T-helper 2 cell treated with Interferon-gamma antibody and Interleukin-4, amounts not matched to agents 100 ng/mL and 5 ng/mL, for 36 hours (primary cell): ENCODE measurements around the gene PDE4D. TPM values are rescaled to one million over a fixed set of nuclear protein-coding genes. Genes with fewer than 3 reads are reported as not detected.

Experiments used
- intact Hi-C: fragments of 100-400 bp; cut with micrococcal nuclease; formaldehyde crosslinking; loops from one replicate; pipeline ENCODE4 v1.15.1; 2023
- total RNA-seq: library from RNA; stranded (reverse); gene quantifications from 2 replicates; pipeline ENCODE4 v1.2.3, GENCODE V29; 2022

PDE4D gene
- total RNA-seq, 1 donor from 2014 or later, result 60.2 TPM

DNA sequence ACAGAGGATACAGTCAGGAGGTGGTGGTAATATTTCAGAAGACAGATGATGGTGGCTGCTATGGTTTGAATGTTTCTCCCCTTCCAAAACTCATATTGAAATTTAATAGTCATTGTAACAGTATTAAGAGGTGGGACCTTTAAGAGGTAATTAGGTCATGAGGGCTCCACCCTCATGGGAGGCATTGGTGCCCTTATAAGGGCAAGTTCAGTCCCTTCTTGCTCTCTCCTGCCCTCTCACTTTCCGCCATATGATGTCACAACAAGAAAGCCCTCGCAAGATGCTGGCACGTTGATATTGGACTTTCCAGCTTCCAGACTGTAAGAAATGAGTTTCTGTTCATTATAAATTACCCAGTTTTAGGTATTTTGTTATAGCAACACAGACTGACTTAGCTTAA is 274.9 kb downstream of the PDE4D start:
- intact Hi-C loops, result no loop called here

DNA sequence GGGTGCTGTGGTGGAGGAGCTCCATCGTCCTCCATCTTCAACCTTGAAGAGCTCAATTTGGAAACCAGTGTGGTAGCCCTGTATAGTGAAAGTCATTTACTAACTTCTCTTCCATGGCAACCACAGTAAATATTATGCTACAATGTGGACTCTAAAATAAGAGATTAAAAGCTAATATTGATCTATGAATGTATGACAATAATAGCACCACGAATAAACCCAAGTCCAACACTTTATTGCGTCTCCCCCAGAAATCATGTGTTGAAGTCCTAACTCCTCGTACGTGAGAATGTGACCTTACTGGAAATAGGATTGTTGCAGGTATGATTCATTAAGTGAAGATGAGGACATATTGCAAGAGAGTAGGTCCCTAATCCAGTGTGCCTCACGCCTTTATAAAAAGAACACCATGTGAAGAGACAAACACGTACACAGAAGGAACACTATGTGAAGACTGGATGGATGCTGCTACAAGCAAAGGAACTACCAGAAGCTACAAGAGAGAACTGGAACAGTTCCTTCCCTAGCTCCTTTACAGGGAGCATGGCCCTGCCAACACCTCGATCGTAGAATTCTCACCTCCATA is 276.2 kb downstream of the PDE4D start:
- intact Hi-C loops, result no loop called here

GRCh38 chr5:59616413-59616812 is 277.1 kb downstream of the PDE4D start:
- intact Hi-C loops, result no loop called here

DNA sequence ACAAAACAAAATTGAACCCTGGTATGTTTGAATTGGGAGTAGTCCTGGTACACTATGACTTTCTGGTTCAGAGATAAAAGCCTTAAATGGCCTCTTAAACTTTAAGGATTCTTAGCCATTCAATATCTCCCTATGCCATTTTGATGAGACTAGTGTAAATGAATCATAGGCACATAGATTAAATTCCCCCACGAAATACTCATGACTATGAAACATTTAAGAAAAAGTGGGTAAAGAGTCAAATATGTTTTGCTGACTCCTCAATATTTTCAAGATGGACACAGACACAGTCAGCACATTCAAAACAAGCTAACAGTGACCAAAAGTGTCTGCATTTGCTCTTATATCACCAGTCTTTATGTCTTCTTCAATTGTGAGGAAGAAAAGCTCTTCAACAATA is 278.3 kb downstream of the PDE4D start:
- intact Hi-C loops, result no loop called here

DNA sequence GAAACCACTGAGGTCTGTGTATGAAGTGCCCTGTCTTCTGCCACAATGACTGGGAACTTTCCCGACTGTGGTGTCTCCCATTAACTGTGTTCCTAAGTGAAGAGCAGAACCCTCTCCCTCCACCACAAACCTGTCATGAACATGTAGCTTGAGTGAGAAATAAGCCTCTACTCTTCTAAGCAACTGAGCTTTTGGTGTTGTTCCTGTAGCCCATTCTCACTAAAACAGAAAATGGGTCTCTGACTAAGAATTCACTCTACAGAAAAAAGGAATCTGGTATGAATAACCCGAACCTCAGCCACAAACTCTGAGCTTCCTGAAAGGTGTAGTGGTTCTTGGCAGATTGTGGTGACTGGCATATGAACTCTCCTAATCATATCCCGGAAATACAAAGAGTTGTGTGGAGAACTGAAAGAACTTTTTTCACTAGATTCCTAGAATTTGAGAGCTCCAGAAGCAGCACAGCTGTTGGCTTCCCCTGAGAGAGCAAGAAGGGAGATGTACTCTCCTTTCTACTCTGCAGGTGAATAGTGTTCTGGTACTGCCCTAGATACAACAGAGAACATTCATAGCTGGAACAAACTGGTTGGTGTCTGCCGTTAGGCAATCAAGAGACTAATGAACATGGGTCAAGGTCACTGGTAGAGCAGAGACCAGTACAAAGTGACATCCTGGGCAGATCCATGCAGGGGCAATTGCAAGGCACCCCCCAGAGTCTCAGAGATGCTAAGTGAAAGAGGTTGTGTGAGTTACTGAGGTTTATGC is 283.8 kb downstream of the PDE4D start:
- intact Hi-C loops, result no loop called here

DNA sequence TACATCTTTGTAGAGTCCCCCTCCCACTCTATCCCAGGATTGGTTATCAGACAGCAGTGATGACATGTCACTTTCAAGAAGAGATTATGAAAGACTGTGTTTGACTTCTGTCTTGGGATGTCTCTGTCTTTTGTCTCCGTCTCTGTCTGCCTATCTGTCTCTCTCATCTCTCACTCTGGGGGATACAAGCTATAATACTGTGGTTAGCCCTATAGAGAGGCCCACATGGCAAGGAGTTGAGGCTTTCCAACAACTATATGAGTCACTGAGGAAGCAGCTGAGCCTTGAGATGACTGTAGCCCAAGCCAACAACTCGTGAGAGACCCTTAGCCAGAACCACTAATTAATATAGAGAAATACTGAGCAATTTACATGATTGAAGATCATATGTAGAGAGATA is 284.8 kb downstream of the PDE4D start:
- intact Hi-C loops, result no loop called here

DNA sequence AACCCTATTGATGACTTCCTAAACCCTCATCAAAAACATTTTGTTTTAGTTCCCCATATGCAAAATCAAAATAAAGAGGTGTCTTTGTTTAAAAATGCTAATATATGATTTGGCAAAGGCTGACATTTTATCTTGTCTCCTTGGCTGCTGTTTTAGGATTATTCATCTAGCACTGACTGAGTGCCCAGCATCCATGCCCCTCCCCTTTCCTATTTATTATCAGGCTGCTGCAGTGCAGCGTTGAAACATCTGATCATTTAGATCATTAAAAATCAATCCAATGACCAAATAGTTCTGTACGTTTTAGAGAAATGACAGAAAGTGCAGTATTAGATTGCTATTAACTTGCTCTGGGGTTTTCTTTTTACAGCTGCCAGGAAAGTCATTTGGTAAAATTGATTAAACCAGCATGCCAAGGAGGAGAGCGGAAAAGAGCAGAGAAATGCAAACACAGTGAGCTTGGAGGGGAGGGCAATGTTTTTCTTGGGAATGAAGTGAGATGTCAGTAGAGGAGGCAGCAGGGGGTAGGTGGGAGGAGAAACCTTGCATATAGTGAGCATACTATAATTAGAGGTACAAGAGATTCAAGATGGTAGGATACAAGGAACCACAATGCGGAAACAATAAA is 286.3 kb downstream of the PDE4D start:
- intact Hi-C loops, result no loop called here

DNA sequence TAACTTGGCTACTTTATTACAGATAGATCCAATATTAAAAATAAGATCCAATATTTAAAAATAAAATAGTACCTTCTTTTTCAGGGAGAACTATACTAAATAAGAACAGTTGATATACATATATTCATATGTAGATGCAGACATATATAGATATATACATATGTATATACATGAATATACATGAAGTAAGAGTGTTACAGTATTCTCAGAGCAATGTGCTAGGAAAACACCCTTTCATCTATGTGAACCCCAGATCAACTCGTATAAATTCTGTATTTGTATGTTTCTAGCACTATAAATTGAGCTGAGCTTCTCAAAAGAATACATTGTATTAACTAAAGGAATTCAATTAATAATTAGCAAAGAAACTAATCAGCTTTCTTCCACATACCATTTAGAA is 287.6 kb downstream of the PDE4D start:
- intact Hi-C loops, result no loop called here

GRCh38 chr5:59604111-59604510 is 289.4 kb downstream of the PDE4D start:
- intact Hi-C loops, result no loop called here

- intact Hi-C loops, result no loop called here
These were observed 292.5 kb downstream of the PDE4D start for GRCh38 chr5:59600998-59601397.

GRCh38 chr5:59600153-59600552 is 293.4 kb downstream of the PDE4D start:
- intact Hi-C loops, result no loop called here

- intact Hi-C loops, result loop anchor here (10.0 kb wide), 1 partner anchor 195 kb away; no protein-coding TSS in a partner anchor
These were observed 293.8 kb downstream of the PDE4D start for GRCh38 chr5:59599729-59600128.

- intact Hi-C loops, result loop anchor here (10.0 kb wide), 1 partner anchor 196 kb away; no protein-coding TSS in a partner anchor
These were observed 295.0 kb downstream of the PDE4D start for GRCh38 chr5:59598547-59598874.

DNA sequence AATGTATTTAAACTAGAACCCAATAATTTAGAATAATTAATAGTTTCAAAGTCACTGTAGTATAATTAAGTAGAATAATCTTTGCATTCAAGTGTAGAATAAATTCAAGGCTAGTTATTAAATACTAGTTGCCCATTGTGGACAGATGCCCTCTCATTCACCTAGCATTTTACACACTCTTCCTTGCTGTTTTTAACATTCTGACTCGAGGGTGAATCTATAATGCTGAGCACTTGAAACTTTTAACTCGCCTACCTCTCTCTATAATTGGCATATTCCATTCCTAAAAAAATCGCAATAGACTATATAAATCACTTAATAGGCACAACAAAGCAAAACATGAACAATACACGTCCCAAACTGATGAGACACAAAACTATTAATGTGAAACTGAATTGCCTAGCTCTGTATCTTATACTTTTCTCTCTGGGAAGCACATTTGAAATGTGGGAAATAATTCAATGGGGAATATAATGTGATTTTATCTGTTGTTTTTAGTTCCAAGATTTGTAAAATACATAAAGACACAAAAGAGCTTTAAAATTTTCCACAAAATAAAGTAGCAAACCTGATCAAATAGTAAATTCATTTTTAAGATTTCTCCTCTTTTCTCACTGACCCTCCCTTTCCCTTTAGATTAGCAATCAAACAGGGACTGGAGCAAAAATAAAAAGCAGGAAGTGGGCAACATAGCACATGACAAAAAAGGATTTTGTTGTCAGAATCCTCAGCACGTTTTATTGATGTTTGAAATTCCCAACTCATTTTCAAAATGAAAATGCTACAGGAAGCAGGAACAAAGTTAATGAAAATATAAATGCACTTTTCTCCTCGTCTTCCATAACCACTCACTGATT is 295.6 kb downstream of the PDE4D start:
- intact Hi-C loops, result loop anchor here (10.0 kb wide), 1 partner anchor 197 kb away; no protein-coding TSS in a partner anchor

- intact Hi-C loops, result loop anchor here (10.0 kb wide), 1 partner anchor 198 kb away; no protein-coding TSS in a partner anchor
These were observed 296.8 kb downstream of the PDE4D start for GRCh38 chr5:59596586-59597350.

- intact Hi-C loops, result loop anchor here (10.0 kb wide), 1 partner anchor 201 kb away; no protein-coding TSS in a partner anchor
These were observed 299.4 kb downstream of the PDE4D start for GRCh38 chr5:59594118-59594517.

DNA sequence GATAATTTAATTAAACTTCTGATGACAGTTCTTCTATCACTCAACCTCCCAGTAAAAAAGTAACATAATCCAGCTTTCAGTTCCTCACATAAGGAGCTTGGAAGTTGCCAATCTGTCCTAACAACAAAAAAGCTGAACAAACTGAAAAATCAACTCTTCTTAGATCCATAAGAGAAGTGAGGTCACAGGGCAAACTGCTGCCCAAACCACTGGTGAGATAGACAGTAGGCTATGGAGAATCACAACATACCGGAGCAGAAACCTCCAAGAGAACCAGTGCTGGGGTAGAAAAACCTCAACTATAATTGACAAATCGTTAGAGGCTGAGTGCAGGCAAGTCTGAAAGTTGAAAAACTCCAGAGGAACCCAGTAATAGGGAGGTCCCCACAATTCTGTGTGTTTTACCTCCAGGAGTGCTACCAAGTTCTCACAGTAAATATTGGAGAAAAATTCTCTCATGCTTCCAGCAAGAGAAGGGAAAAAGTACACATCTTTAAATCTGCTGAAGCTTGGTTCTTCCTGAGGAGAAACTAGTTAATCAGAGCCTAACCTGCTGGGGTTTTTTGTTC is 300.0 kb downstream of the PDE4D start:
- intact Hi-C loops, result loop anchor here (10.0 kb wide), 1 partner anchor 201 kb away; no protein-coding TSS in a partner anchor

DNA sequence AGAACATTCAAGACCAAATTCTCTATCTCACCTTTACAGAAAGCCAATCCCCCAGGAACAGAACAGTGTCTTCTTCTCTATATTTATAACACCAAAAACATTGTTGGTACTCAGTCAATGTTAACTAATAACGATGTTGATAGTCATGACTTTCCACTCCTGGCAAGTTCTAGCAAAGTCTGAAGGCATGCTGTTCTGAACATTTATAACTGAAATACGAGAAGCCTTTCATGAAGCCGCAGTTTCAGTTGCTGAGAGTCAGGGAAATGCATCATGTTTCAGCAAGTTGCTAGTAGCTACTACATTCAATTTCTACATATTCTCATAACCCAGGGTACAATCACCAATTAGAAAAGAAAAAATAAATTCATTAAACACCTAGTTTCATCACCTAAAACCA is 301.4 kb downstream of the PDE4D start:
- intact Hi-C loops, result loop anchor here (10.0 kb wide), 1 partner anchor 203 kb away; no protein-coding TSS in a partner anchor

- intact Hi-C loops, result loop anchor here (10.0 kb wide), 1 partner anchor 204 kb away; no protein-coding TSS in a partner anchor
These were observed 302.4 kb downstream of the PDE4D start for GRCh38 chr5:59591162-59591561.

DNA sequence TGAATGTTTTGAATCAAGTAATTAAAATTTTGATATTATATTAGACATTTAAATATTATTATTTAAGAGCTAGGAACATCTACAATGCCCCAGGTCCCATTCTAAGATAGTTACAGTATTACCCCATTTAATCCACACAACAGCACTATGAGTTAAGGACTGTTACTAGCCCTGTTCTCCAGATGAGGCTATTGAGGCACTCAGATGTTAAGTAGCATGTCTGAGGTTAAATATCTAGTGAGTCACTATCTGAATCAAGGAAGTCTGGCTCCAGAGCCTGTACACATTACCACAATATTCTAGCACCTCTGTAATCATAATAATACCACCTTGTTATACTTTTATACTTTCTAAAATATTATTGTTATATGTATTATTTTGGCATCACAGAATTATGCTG is 304.6 kb downstream of the PDE4D start:
- intact Hi-C loops, result no loop called here
